Measurements from ENCODE around the gene CELF2. TPM values are rescaled to one million over a fixed set of nuclear protein-coding genes. Genes with fewer than 3 reads are reported as not detected.

Gene CELF2
- total RNA-seq, 2 donors from 2014 or later, result 116 to 124 TPM

- Mint-ChIP-seq H3K36me3 (ENCODE audit: insufficient read depth in 2 of 2) (peaks cover 22 to 44% of the 10 kb centered on the region in 2 donors), H3K4me3 (peak overlapping the region in 1 of 2 donors; percentile 1), H3K9me3 (no peaks in the 10 kb centered on the region), H3K27me3 (ENCODE audit: low read depth) (no peaks in the 10 kb centered on the region), H3K4me1 (ENCODE audit: low read depth) (peaks cover 68% of the 10 kb centered on the region), H3K27ac (peak overlapping the region; percentile 99)
- ATAC-seq (replicated peaks in 1 of 2) (no peak), DNase-seq (no peak)
These were observed 301.3 kb downstream of the CELF2 start for GRCh38 chr10:11318826-11319598.

GRCh38 chr10:11319990-11320602 is 302.4 kb downstream of the CELF2 start:
- Mint-ChIP-seq H3K27me3 (ENCODE audit: low read depth) (no peaks in the 10 kb centered on the region), H3K9me3 (no peaks in the 10 kb centered on the region), H3K27ac (peak overlapping the region; percentile 99), H3K36me3 (ENCODE audit: insufficient read depth in 2 of 2) (peaks cover 22 to 42% of the 10 kb centered on the region in 2 donors), H3K4me3 (peak overlapping the region in 1 of 2 donors; percentile 85), H3K4me1 (ENCODE audit: low read depth) (peaks cover 62% of the 10 kb centered on the region)
- ATAC-seq (replicated peaks in 1 of 2) (peak in 1 of 2 donors; percentile 58), DNase-seq (no peak)

DNA sequence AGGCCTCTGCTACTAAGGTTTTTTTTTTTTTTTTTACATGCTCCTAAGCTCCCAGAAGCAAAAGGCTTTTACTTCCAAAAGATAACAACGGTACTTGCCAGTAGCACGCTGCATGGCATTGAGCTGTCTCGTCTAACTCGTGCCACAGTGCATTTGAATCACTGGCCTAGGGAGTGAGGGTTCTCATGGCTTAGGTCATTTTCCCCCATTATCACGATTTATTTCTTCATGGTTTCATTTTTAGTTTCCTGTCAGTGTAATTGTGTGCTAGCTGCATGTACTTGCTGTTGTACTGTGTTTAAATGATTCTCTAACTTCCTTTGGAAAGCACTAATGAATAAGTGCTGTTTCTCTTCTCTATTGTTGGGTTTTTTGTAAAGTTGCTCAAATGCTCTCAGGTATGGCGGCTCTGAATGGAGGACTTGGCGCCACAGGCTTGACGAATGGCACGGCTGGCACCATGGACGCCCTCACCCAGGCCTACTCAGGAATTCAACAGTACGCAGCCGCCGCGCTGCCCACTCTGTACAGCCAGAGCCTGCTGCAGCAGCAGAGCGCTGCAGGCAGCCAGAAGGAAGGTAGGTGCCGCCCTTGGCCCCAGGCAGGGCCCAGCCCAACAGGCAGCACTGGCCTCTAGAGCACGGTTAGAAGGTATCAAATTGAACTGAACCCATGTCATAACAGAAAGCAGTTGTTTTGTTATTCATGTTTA is 303.3 kb downstream of the CELF2 start:
- Mint-ChIP-seq H3K4me3 (peak overlapping the region in 1 of 2 donors; percentile 23), H3K36me3 (ENCODE audit: insufficient read depth in 2 of 2) (peaks cover 25 to 42% of the 10 kb centered on the region in 2 donors), H3K9me3 (no peaks in the 10 kb centered on the region), H3K27me3 (ENCODE audit: low read depth) (no peaks in the 10 kb centered on the region), H3K27ac (peak overlapping the region; percentile 99), H3K4me1 (ENCODE audit: low read depth) (peaks cover 58% of the 10 kb centered on the region)
- DNase-seq (no peak), ATAC-seq (replicated peaks in 1 of 2) (peak in 1 of 2 donors; percentile 29)

- DNase-seq (no peak), ATAC-seq (replicated peaks in 1 of 2) (peak in 1 of 2 donors; percentile 31)
- peaks cover 49% of the 10 kb centered on the region for H3K4me1 Mint-ChIP-seq (ENCODE audit: low read depth)
- peak overlapping the region; percentile 99 for H3K27ac Mint-ChIP-seq
- no peaks in the 10 kb centered on the region for H3K27me3 Mint-ChIP-seq (ENCODE audit: low read depth)
- peak overlapping the region in 1 of 2 donors; percentile 26 for H3K4me3 Mint-ChIP-seq
- peaks cover 24 to 33% of the 10 kb centered on the region in 2 donors for H3K36me3 Mint-ChIP-seq (ENCODE audit: insufficient read depth in 2 of 2)
- H3K9me3 Mint-ChIP-seq, result no peaks in the 10 kb centered on the region
These were observed 305.0 kb downstream of the CELF2 start for GRCh38 chr10:11322698-11323097.

DNA sequence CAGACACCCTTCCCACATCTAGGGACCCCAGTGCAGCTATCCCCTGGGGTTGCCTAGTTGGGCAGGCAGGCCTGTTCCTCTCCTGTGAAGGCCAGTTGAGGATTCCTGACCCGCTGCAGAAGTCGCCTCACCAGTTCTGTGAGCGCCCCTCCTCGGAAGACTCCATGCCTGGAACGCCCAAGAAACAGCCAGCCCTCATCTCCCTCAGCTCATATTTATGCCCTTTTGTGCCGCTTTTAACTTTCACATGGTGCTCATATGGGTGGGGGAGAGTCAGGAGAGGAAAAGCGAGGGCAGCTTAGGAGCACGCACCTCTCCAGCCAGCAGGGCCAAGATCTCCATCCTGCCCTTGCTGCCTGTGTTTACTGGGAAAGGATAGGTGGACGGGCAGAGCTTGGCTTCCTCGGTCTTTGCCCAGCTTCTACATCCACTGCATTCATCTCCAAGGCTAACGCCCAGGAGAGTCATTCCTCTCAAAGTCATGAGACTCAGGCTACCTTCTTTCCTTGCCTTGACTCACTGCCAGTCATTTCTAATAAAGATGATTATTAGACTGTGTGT is 307.2 kb downstream of the CELF2 start:
- Mint-ChIP-seq H3K27ac (peak overlapping the region; percentile 89), H3K27me3 (ENCODE audit: low read depth) (no peaks in the 10 kb centered on the region), H3K4me1 (ENCODE audit: low read depth) (peaks cover 34% of the 10 kb centered on the region), H3K9me3 (no peaks in the 10 kb centered on the region), H3K36me3 (ENCODE audit: insufficient read depth in 2 of 2) (peaks cover 14 to 20% of the 10 kb centered on the region in 2 donors), H3K4me3 (no peak overlapping the region)
- DNase-seq, result no peak
- ATAC-seq (replicated peaks in 1 of 2), result no peak

- H3K4me1 Mint-ChIP-seq (ENCODE audit: low read depth), result peaks cover 32% of the 10 kb centered on the region
These were observed 308.1 kb downstream of the CELF2 start for GRCh38 chr10:11325817-11326216.

GRCh38 chr10:11326241-11326640 is 308.6 kb downstream of the CELF2 start:
- H3K4me1 Mint-ChIP-seq (ENCODE audit: low read depth), result peaks cover 32% of the 10 kb centered on the region
- no peak for DNase-seq
- H3K27me3 Mint-ChIP-seq (ENCODE audit: low read depth), result no peaks in the 10 kb centered on the region
- no peak overlapping the region for H3K27ac Mint-ChIP-seq
- H3K9me3 Mint-ChIP-seq, result no peaks in the 10 kb centered on the region
- peaks cover 16 to 21% of the 10 kb centered on the region in 2 donors for H3K36me3 Mint-ChIP-seq (ENCODE audit: insufficient read depth in 2 of 2)
- no peak overlapping the region for H3K4me3 Mint-ChIP-seq
- no peak for ATAC-seq (replicated peaks in 1 of 2)

More at GRCh38 chr10:11325817-11326216, 308.1 kb downstream of the CELF2 start:
- DNase-seq, result no peak
- peak overlapping the region; percentile 73 for H3K27ac Mint-ChIP-seq
- H3K9me3 Mint-ChIP-seq, result no peaks in the 10 kb centered on the region
- H3K36me3 Mint-ChIP-seq (ENCODE audit: insufficient read depth in 2 of 2), result peaks cover 16 to 26% of the 10 kb centered on the region in 2 donors
- no peak overlapping the region for H3K4me3 Mint-ChIP-seq
- ATAC-seq (replicated peaks in 1 of 2), result no peak
- no peaks in the 10 kb centered on the region for H3K27me3 Mint-ChIP-seq (ENCODE audit: low read depth)

DNA sequence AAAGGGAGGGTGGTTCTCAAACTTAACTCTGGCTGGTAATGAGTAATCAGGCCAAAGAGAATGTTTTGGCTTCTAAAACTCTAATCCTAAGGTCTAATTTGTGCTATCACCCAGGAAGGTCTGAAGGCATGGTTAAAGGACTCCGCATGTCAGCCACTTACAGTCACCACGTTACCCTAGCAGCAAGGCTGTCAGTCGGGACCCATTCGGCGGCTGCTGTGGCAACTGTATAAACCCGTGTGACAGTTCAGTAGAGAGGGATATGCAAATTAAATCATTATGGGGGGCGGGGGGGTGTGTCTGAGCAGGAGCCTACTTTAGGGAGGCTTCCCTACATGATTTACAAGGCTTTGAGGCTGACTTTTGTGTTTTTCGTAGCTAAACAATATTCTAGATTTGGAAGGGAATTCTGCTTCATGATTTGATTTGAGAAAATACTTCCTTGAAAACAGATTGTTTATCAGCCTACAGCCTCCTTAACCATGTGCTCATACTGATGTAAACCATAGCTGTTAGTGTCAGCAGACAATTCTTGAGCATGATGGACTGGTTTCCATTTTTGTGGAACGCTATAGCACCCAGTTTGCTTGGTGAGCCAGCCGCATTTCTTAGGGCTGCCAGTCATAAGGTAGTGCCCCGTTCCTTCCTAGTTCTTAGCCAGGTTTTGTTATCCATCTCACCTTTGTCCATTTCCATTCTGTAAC is 309.4 kb downstream of the CELF2 start:
- Mint-ChIP-seq H3K4me3 (no peak overlapping the region), H3K9me3 (no peaks in the 10 kb centered on the region), H3K4me1 (ENCODE audit: low read depth) (peaks cover 27% of the 10 kb centered on the region), H3K27ac (peak overlapping the region; percentile 81), H3K36me3 (ENCODE audit: insufficient read depth in 2 of 2) (peaks cover 16 to 21% of the 10 kb centered on the region in 2 donors), H3K27me3 (ENCODE audit: low read depth) (no peaks in the 10 kb centered on the region)
- ATAC-seq (replicated peaks in 1 of 2) (no peak), DNase-seq (no peak)

DNA sequence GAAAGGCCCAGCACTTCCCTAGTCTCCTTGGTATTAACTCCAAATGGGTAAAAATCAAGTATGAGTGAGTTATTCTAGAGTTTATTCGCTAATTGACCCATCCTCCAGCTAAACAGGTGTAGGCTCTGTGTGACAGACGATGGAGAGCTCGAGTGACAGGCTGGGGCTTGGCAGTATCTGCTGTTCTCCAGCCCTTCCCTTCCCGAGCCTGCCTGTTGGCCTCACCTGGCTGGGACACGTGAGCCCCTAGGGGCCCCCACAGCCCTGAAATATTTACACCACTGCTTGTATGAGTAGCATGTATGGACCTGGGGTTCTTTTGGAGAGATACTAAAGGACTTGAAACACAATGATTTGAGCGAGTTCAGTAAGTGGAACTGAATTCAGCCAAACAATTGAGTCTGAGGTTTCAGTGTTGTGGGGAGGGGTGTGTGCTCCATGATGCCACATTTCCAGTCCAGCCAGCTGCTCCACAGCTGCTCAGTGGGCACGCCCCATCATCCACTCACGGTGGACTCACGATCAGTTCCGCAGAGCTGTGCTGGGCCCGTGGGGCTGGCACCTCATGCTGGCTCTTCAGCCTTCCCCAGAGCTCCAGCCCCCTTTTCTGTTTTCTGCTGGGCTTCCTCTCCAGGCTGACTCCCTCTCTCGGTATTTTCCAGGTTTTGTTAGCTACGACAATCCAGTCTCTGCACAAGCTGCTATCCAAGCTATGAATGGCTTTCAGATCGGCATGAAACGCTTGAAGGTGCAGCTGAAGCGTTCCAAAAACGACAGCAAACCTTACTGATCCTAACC is 310.8 kb downstream of the CELF2 start:
- no peaks in the 10 kb centered on the region for H3K27me3 Mint-ChIP-seq (ENCODE audit: low read depth)
- H3K36me3 Mint-ChIP-seq (ENCODE audit: insufficient read depth in 2 of 2), result peaks cover 19 to 29% of the 10 kb centered on the region in 2 donors
- ATAC-seq (replicated peaks in 1 of 2) (no peak), DNase-seq (no peak)
- H3K9me3 Mint-ChIP-seq, result no peaks in the 10 kb centered on the region
- H3K4me3 Mint-ChIP-seq, result no peak overlapping the region
- H3K27ac Mint-ChIP-seq, result peak overlapping the region; percentile 81
- H3K4me1 Mint-ChIP-seq (ENCODE audit: low read depth), result peaks cover 24% of the 10 kb centered on the region

GRCh38 chr10:11329062-11329673 is 311.5 kb downstream of the CELF2 start:
- no peak overlapping the region for H3K4me3 Mint-ChIP-seq
- peaks cover 28% of the 10 kb centered on the region for H3K4me1 Mint-ChIP-seq (ENCODE audit: low read depth)
- H3K27me3 Mint-ChIP-seq (ENCODE audit: low read depth), result no peaks in the 10 kb centered on the region
- H3K36me3 Mint-ChIP-seq (ENCODE audit: insufficient read depth in 2 of 2), result peaks cover 17 to 25% of the 10 kb centered on the region in 2 donors
- no peak for DNase-seq
- no peak for ATAC-seq (replicated peaks in 1 of 2)
- peak overlapping the region; percentile 78 for H3K27ac Mint-ChIP-seq
- no peaks in the 10 kb centered on the region for H3K9me3 Mint-ChIP-seq

DNA sequence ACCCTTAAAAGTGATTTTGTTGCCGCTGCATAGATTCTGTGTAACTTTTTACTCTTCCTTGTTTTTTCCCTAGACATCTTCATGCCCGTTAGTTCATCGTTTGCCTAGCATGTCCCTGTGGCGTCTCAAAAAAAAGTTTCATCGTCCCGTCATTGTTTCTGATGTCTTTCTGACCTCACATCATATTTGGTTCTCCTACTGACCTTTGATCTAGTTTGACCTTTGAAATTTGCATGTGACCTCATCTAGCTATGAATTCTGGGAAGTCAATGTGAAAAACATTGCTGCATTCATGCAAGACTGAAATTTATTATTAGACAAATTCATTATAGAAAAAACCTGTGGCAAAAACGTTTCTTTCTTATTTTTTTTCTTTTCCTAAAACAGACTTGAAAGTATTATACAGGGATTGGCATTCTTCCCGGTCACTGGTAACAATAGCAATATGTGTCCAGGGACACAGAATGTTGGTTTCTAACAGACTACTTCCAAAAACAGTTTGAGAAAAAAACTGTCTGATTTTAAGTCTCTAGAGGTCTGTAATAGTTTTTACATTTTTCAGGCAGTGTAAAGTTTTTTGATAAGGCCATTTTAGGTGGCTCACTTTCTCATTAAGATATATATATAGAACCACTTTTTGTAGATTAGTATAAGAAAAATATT is 312.8 kb downstream of the CELF2 start:
- H3K9me3 Mint-ChIP-seq, result no peaks in the 10 kb centered on the region
- ATAC-seq (replicated peaks in 1 of 2) (no peak), DNase-seq (no peak)
- no peaks in the 10 kb centered on the region for H3K27me3 Mint-ChIP-seq (ENCODE audit: low read depth)
- H3K4me1 Mint-ChIP-seq (ENCODE audit: low read depth), result peaks cover 40% of the 10 kb centered on the region
- H3K27ac Mint-ChIP-seq, result peak overlapping the region; percentile 64
- no peak overlapping the region for H3K4me3 Mint-ChIP-seq
- peaks cover 14 to 24% of the 10 kb centered on the region in 2 donors for H3K36me3 Mint-ChIP-seq (ENCODE audit: insufficient read depth in 2 of 2)
